Prostate gland (tissue), 2 donors: ENCODE data around the gene PRSS48. TPM values are rescaled to one million over a fixed set of nuclear protein-coding genes. Genes with fewer than 3 reads are reported as not detected.

Experiments
- DNase-seq: peaks from one replicate; pipeline ENCODE4 v3.0.0-alpha.2; 2019; ENCODE audit warnings: low spot score
- H3K27ac ChIP-seq, 2 donors: fragments of 200-600 bp; sonication (generic); 2 replicates each; pipeline ENCODE4 v1.5.1; 2017 to 2019
- H3K27me3 ChIP-seq: fragments of 200-600 bp; sonication (generic); replicated peaks from 2 replicates; pipeline ENCODE4 v1.5.1; 2019; ENCODE audit not compliant: insufficient read depth
- H3K36me3 ChIP-seq, 2 donors: fragments of 200-600 bp; sonication (generic); 1 replicate in 1 of 2; 2 replicates in 1 of 2; pipeline versions ENCODE4 v1.5.1 to v1.8.1; 2017 to 2019
- H3K4me1 ChIP-seq: fragments of 200-600 bp; sonication (generic); replicated peaks from 2 replicates; pipeline ENCODE4 v1.5.1; 2019
- H3K4me3 ChIP-seq, 2 donors: fragments of 200-600 bp; sonication (generic); 2 replicates each; pipeline ENCODE4 v1.5.1; 2017 to 2019
- H3K9me3 ChIP-seq: fragments of 200-600 bp; sonication (generic); 2 replicates; pipeline ENCODE4 v1.5.1; 2017
- CTCF ChIP-seq, 4 experiments: fragments of 200-600 bp in 2 of 4; fragments of 450-650 bp in 2 of 4; sonication (generic) in 2 of 4; IDR thresholded peaks; 1 replicate in 3 of 4; 2 replicates in 1 of 4; pipeline ENCODE4 v1.5.1; 2016 to 2019; ENCODE audit warnings: antibody characterized with exemption in 4 of 4, mild to moderate bottlenecking in 2 of 4, moderate library complexity in 2 of 4
- POLR2A ChIP-seq: fragments of 450-650 bp; IDR thresholded peaks from one replicate; pipeline ENCODE4 v1.6.1; 2016; ENCODE audit warnings: antibody characterized with exemption, mild to moderate bottlenecking
- POLR2AphosphoS5 ChIP-seq: sonication (generic); formaldehyde crosslinking; IDR thresholded peaks from one replicate; pipeline ENCODE4 v1.6.1; 2017; ENCODE audit warnings: antibody characterized with exemption
- WGBS: methylation state at CpG from one replicate; pipeline ENCODE4 v1.1.5; 2018; 5-methylcytosine and 5-hydroxymethylcytosine counted together
- intact Hi-C: fragments of 100-400 bp; cut with DNase I; formaldehyde crosslinking; loops from one replicate; pipeline ENCODE4 v1.14.2; 2022
- total RNA-seq, 2 donors: library from RNA; depleted of rRNA; stranded (reverse); fragments of >200 nt; gene quantifications; one replicate each; pipeline ENCODE4 v1.1.0, GENCODE V29; 2016

The PRSS48 gene
- total RNA-seq, 2 donors from 2014 or later, result not detected

- no peaks in the 10 kb centered on the region for H3K27me3 ChIP-seq
- no peaks in the 10 kb centered on the region for H3K4me1 ChIP-seq
- no peak for DNase-seq
- TF ChIP-seq POLR2AphosphoS5, result no peak
- no peak for TF ChIP-seq CTCF (IDR thresholded peaks at IDR 0.05)
- no peak for TF ChIP-seq POLR2A
- intact Hi-C loops, result no loop called here
- WGBS, result 92% methylated on average over 1 of the region's 1 CpG
- peak overlapping the region; percentile 29 to 38 for H3K27ac ChIP-seq
- no peaks in the 10 kb centered on the region for H3K36me3 ChIP-seq
- H3K4me3 ChIP-seq, result no peak overlapping the region
- H3K9me3 ChIP-seq, result no peaks in the 10 kb centered on the region
These were observed 37.5 kb downstream of the PRSS48 start for GRCh38 chr4:151314479-151314878.

GRCh38 chr4:151315212-151315886 is 38.4 kb downstream of the PRSS48 start:
- intact Hi-C loops, result no loop called here
- WGBS, result 66% methylated on average over 2 of the region's 2 CpGs
- TF ChIP-seq CTCF (IDR thresholded peaks at IDR 0.05) (no peak), POLR2AphosphoS5 (peak; percentile 28), POLR2A (no peak)
- no peak for DNase-seq
- Histone ChIP-seq H3K9me3 (no peaks in the 10 kb centered on the region), H3K4me3 (no peak overlapping the region), H3K27ac (peak overlapping the region; percentile 29 to 38), H3K27me3 (no peaks in the 10 kb centered on the region), H3K4me1 (no peaks in the 10 kb centered on the region), H3K36me3 (no peaks in the 10 kb centered on the region)

- Histone ChIP-seq H3K4me1 (no peaks in the 10 kb centered on the region), H3K27ac (no peak overlapping the region), H3K36me3 (no peaks in the 10 kb centered on the region), H3K4me3 (no peak overlapping the region), H3K9me3 (no peaks in the 10 kb centered on the region), H3K27me3 (no peaks in the 10 kb centered on the region)
- intact Hi-C loops, result no loop called here
- 79% methylated on average over 2 of the region's 2 CpGs for WGBS
- TF ChIP-seq CTCF (IDR thresholded peaks at IDR 0.05), result no peak
- no peak for TF ChIP-seq POLR2AphosphoS5
- no peak for TF ChIP-seq POLR2A
- no peak for DNase-seq
These were observed 39.7 kb downstream of the PRSS48 start for GRCh38 chr4:151316645-151317044.

- H3K36me3 ChIP-seq, result no peaks in the 10 kb centered on the region
- no peaks in the 10 kb centered on the region for H3K4me1 ChIP-seq
- intact Hi-C loops, result no loop called here
- DNase-seq, result no peak
- WGBS, result 95% methylated on average over 1 of the region's 1 CpG
- no peak for TF ChIP-seq CTCF (IDR thresholded peaks at IDR 0.05)
- TF ChIP-seq POLR2A, result no peak
- TF ChIP-seq POLR2AphosphoS5, result no peak
- no peaks in the 10 kb centered on the region for H3K27me3 ChIP-seq
- H3K4me3 ChIP-seq, result no peak overlapping the region
- no peaks in the 10 kb centered on the region for H3K9me3 ChIP-seq
- H3K27ac ChIP-seq, result no peak overlapping the region
These were observed 41.5 kb downstream of the PRSS48 start for GRCh38 chr4:151318307-151319006.

- no peaks in the 10 kb centered on the region for H3K27me3 ChIP-seq
- TF ChIP-seq POLR2AphosphoS5, result no peak
- no peaks in the 10 kb centered on the region for H3K36me3 ChIP-seq
- no peaks in the 10 kb centered on the region for H3K9me3 ChIP-seq
- no peaks in the 10 kb centered on the region for H3K4me1 ChIP-seq
- no peak for DNase-seq
- H3K4me3 ChIP-seq, result no peak overlapping the region
- H3K27ac ChIP-seq, result no peak overlapping the region
- WGBS, result 100% methylated on average over 1 of the region's 1 CpG
- intact Hi-C loops, result no loop called here
These were observed 42.5 kb downstream of the PRSS48 start for GRCh38 chr4:151319490-151319889.
